SK-N-SH treated with all-trans-retinoic acid at 6 μM for 48 hours (cell line): ENCODE results near the gene HACD2.

Source experiments
- SNAI2 ChIP-seq: fragments of 250-450 bp; sonication (Bioruptor Pico); IDR thresholded peaks from 2 replicates; pipeline ENCODE4 v1.5.0; 2020; ENCODE audit warnings: mild to moderate bottlenecking, moderate library complexity
- ZC3H10 ChIP-seq: fragments of 250-450 bp; sonication (Bioruptor Pico); IDR thresholded peaks from 2 replicates; pipeline ENCODE4 v1.5.1; 2021; ENCODE audit warnings: mild to moderate bottlenecking, moderate library complexity
- TF ChIP-seq, protein P1 (sequence below): fragments of 250-450 bp; sonication (Bioruptor Pico); IDR thresholded peaks from 2 replicates; pipeline ENCODE4 v1.5.1; 2021; ENCODE audit warnings: mild to moderate bottlenecking, moderate library complexity
- TF ChIP-seq, protein P2 (sequence below): fragments of 250-450 bp; sonication (Bioruptor Pico); IDR thresholded peaks from 2 replicates; pipeline ENCODE4 v1.5.0; 2020; ENCODE audit warnings: mild to moderate bottlenecking, moderate library complexity

DNA sequence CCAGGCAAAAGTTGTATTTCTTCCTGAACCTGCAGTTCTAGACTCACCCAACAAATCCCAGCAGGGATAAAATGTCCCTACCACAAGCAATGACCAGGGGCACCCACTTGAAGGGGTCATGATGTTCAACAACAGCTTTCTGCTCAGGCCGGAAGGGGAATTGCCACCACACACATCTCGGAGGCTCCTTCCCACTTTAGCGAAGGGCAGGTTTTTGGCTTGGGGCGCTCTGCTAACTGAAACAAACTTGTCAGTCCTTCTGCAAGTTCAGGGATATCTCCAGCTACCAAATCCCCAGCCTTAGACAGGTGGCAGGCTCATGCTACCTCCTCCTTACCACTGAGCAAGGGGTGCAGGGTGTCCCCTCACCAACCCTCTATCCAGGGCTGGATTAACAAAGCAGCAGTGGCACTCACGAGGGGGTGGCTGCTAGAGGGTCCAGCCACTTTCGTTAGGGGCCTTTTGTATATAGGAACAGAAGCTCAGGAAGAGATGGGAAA lies 138.2 kb downstream of the HACD2 start:
- TF ChIP-seq, protein P1, sequence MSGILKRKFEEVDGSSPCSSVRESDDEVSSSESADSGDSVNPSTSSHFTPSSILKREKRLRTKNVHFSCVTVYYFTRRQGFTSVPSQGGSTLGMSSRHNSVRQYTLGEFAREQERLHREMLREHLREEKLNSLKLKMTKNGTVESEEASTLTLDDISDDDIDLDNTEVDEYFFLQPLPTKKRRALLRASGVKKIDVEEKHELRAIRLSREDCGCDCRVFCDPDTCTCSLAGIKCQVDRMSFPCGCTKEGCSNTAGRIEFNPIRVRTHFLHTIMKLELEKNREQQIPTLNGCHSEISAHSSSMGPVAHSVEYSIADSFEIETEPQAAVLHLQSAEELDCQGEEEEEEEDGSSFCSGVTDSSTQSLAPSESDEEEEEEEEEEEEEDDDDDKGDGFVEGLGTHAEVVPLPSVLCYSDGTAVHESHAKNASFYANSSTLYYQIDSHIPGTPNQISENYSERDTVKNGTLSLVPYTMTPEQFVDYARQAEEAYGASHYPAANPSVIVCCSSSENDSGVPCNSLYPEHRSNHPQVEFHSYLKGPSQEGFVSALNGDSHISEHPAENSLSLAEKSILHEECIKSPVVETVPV, result no peak
- TF ChIP-seq ZC3H10 (CRISPR knock-in tag), result no peak
- TF ChIP-seq, protein P2, sequence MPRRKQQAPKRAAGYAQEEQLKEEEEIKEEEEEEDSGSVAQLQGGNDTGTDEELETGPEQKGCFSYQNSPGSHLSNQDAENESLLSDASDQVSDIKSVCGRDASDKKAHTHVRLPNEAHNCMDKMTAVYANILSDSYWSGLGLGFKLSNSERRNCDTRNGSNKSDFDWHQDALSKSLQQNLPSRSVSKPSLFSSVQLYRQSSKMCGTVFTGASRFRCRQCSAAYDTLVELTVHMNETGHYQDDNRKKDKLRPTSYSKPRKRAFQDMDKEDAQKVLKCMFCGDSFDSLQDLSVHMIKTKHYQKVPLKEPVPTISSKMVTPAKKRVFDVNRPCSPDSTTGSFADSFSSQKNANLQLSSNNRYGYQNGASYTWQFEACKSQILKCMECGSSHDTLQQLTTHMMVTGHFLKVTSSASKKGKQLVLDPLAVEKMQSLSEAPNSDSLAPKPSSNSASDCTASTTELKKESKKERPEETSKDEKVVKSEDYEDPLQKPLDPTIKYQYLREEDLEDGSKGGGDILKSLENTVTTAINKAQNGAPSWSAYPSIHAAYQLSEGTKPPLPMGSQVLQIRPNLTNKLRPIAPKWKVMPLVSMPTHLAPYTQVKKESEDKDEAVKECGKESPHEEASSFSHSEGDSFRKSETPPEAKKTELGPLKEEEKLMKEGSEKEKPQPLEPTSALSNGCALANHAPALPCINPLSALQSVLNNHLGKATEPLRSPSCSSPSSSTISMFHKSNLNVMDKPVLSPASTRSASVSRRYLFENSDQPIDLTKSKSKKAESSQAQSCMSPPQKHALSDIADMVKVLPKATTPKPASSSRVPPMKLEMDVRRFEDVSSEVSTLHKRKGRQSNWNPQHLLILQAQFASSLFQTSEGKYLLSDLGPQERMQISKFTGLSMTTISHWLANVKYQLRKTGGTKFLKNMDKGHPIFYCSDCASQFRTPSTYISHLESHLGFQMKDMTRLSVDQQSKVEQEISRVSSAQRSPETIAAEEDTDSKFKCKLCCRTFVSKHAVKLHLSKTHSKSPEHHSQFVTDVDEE (CRISPR knock-in tag), result no peak
- TF ChIP-seq SNAI2, result no peak
